ENCODE measurements around the gene GPR137.

GRCh38 chr11:64333556-64333955 lies 47.9 kb downstream of the GPR137 start:
- no peak for TF ChIP-seq YY1 (IDR thresholded peaks at IDR 0.05; ENCODE audit: insufficient read depth, insufficient read length)
- TF ChIP-seq ZNF274 (IDR thresholded peaks at IDR 0.05; ENCODE audit: low read depth, low read length) = no peak
- no peak for TF ChIP-seq SUZ12 (IDR thresholded peaks at IDR 0.05; ENCODE audit: extremely low read depth, insufficient read depth, insufficient read length)
